Measurements from ENCODE around the gene LPO. TPM values are rescaled to one million over a fixed set of nuclear protein-coding genes. Genes with fewer than 3 reads are reported as not detected.

Gene LPO
- total RNA-seq, 4 donors from 2014 or later: 0.06 to 0.59 TPM; not detected in 2

DNA sequence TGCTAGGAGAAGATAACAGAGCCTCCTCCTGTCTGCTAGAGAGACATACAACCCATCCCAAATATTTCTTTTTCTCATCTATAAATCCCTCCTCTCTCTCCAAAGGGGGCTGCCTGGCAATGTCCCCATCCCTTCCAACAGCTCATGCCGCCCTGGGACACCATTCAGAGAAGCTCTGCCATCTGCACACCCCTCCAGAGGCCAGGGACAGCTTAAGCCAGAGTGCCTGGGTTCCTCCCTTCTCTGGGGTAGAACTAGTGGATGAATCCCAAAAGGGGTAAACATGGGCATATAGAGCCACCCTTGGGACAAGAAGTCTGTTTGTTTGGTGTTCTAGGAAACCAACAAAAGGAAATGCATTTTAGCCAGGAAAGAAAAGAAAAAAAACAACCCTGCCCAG lies 2.6 kb upstream of the LPO start:
- 67 to 68% methylated on average over 1 of the region's 1 CpG for WGBS, 2 donors
- intact Hi-C loops (cut with DNase I; ENCODE audit: low total_unique reads): no loop called here
- DNase-seq (ENCODE audit: low spot score in 2 of 2): no peak

GRCh38 chr17:58236394-58236793 lies 2.0 kb upstream of the LPO start:
- TF ChIP-seq, protein P1, sequence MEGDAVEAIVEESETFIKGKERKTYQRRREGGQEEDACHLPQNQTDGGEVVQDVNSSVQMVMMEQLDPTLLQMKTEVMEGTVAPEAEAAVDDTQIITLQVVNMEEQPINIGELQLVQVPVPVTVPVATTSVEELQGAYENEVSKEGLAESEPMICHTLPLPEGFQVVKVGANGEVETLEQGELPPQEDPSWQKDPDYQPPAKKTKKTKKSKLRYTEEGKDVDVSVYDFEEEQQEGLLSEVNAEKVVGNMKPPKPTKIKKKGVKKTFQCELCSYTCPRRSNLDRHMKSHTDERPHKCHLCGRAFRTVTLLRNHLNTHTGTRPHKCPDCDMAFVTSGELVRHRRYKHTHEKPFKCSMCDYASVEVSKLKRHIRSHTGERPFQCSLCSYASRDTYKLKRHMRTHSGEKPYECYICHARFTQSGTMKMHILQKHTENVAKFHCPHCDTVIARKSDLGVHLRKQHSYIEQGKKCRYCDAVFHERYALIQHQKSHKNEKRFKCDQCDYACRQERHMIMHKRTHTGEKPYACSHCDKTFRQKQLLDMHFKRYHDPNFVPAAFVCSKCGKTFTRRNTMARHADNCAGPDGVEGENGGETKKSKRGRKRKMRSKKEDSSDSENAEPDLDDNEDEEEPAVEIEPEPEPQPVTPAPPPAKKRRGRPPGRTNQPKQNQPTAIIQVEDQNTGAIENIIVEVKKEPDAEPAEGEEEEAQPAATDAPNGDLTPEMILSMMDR (IDR thresholded peaks at IDR 0.05): no peak
- no peak for TF ChIP-seq POLR2A (IDR thresholded peaks at IDR 0.05)
- intact Hi-C loops (cut with DNase I; ENCODE audit: low total_unique reads): no loop called here
- WGBS, 2 donors: 55 to 56% methylated on average over 2 of the region's 2 CpGs
- no peak overlapping the region for H3K4me3 ChIP-seq (ENCODE audit: low read depth, poor library complexity, severe bottlenecking)
- no peak for DNase-seq (ENCODE audit: low spot score in 2 of 2)

More for the DNA sequence above, 2.6 kb upstream of the LPO start:
- no peak overlapping the region for H3K4me3 ChIP-seq (ENCODE audit: low read depth, poor library complexity, severe bottlenecking)
- no peak for TF ChIP-seq POLR2A (IDR thresholded peaks at IDR 0.05)
- TF ChIP-seq, protein P1 (IDR thresholded peaks at IDR 0.05): no peak

DNA sequence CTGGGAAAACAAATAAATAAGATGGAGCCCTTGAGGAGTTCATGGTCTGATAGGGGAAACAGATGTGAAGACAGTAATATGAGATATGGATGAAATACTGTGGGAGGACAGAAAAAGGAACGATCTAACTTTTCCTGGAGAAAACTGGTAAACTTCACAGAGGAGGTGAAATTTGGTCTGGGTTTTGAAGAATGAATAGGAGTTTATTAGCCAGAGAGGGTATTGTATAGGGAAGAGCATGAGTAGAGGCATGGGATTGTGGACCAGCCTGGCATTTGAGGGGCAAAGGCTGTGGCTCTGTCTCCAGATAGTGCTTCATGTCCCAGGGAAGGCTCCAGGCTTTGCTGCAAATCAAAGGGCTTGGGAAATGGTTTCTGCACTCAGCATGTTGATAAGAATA lies 1.6 kb downstream of the LPO start:
- WGBS, 2 donors: 74 to 80% methylated on average over 1 of the region's 1 CpG

GRCh38 chr17:58242171-58242784 lies 3.9 kb downstream of the LPO start:
- no peak overlapping the region for H3K4me3 ChIP-seq (ENCODE audit: low read depth, poor library complexity, severe bottlenecking)
- no peak for DNase-seq (ENCODE audit: low spot score in 2 of 2)
- 9 to 18% methylated on average over 4 of the region's 4 CpGs for WGBS, 2 donors
- intact Hi-C loops (cut with DNase I; ENCODE audit: low total_unique reads): no loop called here
- TF ChIP-seq POLR2A (IDR thresholded peaks at IDR 0.05): no peak
- TF ChIP-seq, protein P1 (IDR thresholded peaks at IDR 0.05): no peak

More for the DNA sequence above, 1.6 kb downstream of the LPO start:
- intact Hi-C loops (cut with DNase I; ENCODE audit: low total_unique reads): no loop called here
- H3K4me3 ChIP-seq (ENCODE audit: low read depth, poor library complexity, severe bottlenecking): no peak overlapping the region
- DNase-seq (ENCODE audit: low spot score in 2 of 2): no peak
- no peak for TF ChIP-seq POLR2A (IDR thresholded peaks at IDR 0.05)
- TF ChIP-seq, protein P1 (IDR thresholded peaks at IDR 0.05): no peak

GRCh38 chr17:58244963-58245362 lies 6.6 kb downstream of the LPO start:
- TF ChIP-seq, protein P1 (IDR thresholded peaks at IDR 0.05): no peak
- TF ChIP-seq POLR2A (IDR thresholded peaks at IDR 0.05): no peak
- no peak overlapping the region for H3K4me3 ChIP-seq (ENCODE audit: low read depth, poor library complexity, severe bottlenecking)
- 77 to 78% methylated on average over 6 of the region's 6 CpGs for WGBS, 2 donors
- no peak for DNase-seq (ENCODE audit: low spot score in 2 of 2)
- intact Hi-C loops (cut with DNase I; ENCODE audit: low total_unique reads): no loop called here

Data from lower leg skin (tissue), 4 donors.